Caco-2 (cell line): ENCODE data around the gene ZNF644. TPM values are rescaled to one million over a fixed set of nuclear protein-coding genes. Genes with fewer than 3 reads are reported as not detected.

ENCODE experiments used
- BruUV-seq: library from RNA; stranded (reverse); fragments of 400-500 nt; replicated peaks from 2 replicates; lab custom pipeline; 2021; lab: Mats Ljungman, UMichigan
- CTCF ChIA-PET: fragments of 300-600 bp; sonication (Branson Sonifier 250); formaldehyde crosslinking; loops from one replicate; lab custom pipeline; 2022; ENCODE audit warnings: antibody characterized with exemption; lab: Charles Lee
- POLR2A ChIA-PET: fragments of 300-600 bp; sonication (Branson Sonifier 250); formaldehyde crosslinking; loops from one replicate; lab custom pipeline; 2022; ENCODE audit warnings: antibody characterized with exemption; lab: Charles Lee
- DNase-seq, 2 experiments: peaks; one replicate each; pipeline versions ENCODE4 v3.0.0 to v3.0.0-alpha.2; 2020 to 2022
- H3K27me3 ChIP-seq: replicated peaks from 2 replicates; pipeline ENCODE4 v1.6.0; 2011; ENCODE audit warnings: low read length; ENCODE audit not compliant: control insufficient read depth, insufficient read depth
- H3K36me3 ChIP-seq: 2 replicates; pipeline ENCODE4 v1.5.1; 2011; ENCODE audit warnings: low read length; ENCODE audit not compliant: control insufficient read depth, insufficient read depth
- H3K4me1 ChIP-seq: fragments of 250-450 bp; sonication (Bioruptor Pico); 2 replicates; pipeline ENCODE4 v1.5.1; 2020; ENCODE audit warnings: mild to moderate bottlenecking
- H3K4me3 ChIP-seq: 2 replicates; pipeline ENCODE4 v1.5.1; 2011; ENCODE audit warnings: low read depth, mild to moderate bottlenecking, control low read depth, low read length
- H3K9me3 ChIP-seq: fragments of 250-450 bp; sonication (Bioruptor Pico); 2 replicates; pipeline ENCODE4 v1.5.1; 2020; ENCODE audit warnings: mild to moderate bottlenecking, moderate library complexity
- H3K27ac Mint-ChIP-seq: one replicate; pipeline ENCODE4 v1.8.0; 2022; ENCODE audit warnings: mixed read lengths; ENCODE audit not compliant: unreplicated experiment
- H3K27me3 Mint-ChIP-seq: one replicate; pipeline ENCODE4 v1.8.0; 2022; ENCODE audit warnings: mixed read lengths; ENCODE audit not compliant: insufficient read depth, unreplicated experiment
- H3K36me3 Mint-ChIP-seq: one replicate; pipeline ENCODE4 v1.8.0; 2022; ENCODE audit warnings: mild to moderate bottlenecking, mixed read lengths; ENCODE audit not compliant: insufficient read depth, unreplicated experiment
- H3K4me1 Mint-ChIP-seq: one replicate; pipeline ENCODE4 v1.8.0; 2022; ENCODE audit warnings: low read depth, mixed read lengths; ENCODE audit not compliant: unreplicated experiment
- H3K4me3 Mint-ChIP-seq: one replicate; pipeline ENCODE4 v1.8.0; 2022; ENCODE audit warnings: mild to moderate bottlenecking, moderate library complexity, mixed read lengths; ENCODE audit not compliant: unreplicated experiment
- H3K9me3 Mint-ChIP-seq: one replicate; pipeline ENCODE4 v1.8.0; 2022; ENCODE audit warnings: mixed read lengths; ENCODE audit not compliant: unreplicated experiment
- CTCF ChIP-seq, 2 experiments: fragments of 200-600 bp in 1 of 2; IDR thresholded peaks; 1 replicate in 1 of 2; 2 replicates in 1 of 2; pipeline versions ENCODE4 v1.5.1 to v1.8.0; 2011 to 2022; ENCODE audit warnings: antibody characterized with exemption in 1 of 2, control low read depth in 1 of 2, inconsistent platforms in 1 of 2, low read depth in 1 of 2, low read length in 1 of 2, mild to moderate bottlenecking in 1 of 2, moderate library complexity in 1 of 2; ENCODE audit not compliant: insufficient read depth in 1 of 2, severe bottlenecking in 1 of 2, unreplicated experiment in 1 of 2
- intact Hi-C: fragments of 100-400 bp; cut with micrococcal nuclease; formaldehyde crosslinking; loops from one replicate; pipeline ENCODE4 v1.10.0; 2022; ENCODE audit not compliant: unreplicated experiment
- total RNA-seq: library from RNA; stranded (reverse); gene quantifications from 2 replicates; pipeline ENCODE4 v1.2.3, GENCODE V29; 2022

Gene ZNF644
- total RNA-seq, 1 experiment from 2014 or later = 32.5 TPM

GRCh38 chr1:90989990-90990389 is 31.8 kb downstream of the ZNF644 start:
- H3K9me3 ChIP-seq = no peaks in the 10 kb centered on the region
- BruUV-seq = no TSS peak
- H3K4me1 Mint-ChIP-seq = peaks cover 3% of the 10 kb centered on the region
- H3K4me1 ChIP-seq = no peaks in the 10 kb centered on the region
- ChIA-PET POLR2A (no interaction called here), CTCF (no interaction called here)
- H3K4me3 Mint-ChIP-seq = no peak overlapping the region
- H3K36me3 ChIP-seq = no peaks in the 10 kb centered on the region
- H3K27me3 ChIP-seq = no peaks in the 10 kb centered on the region
- no peak for TF ChIP-seq CTCF (IDR thresholded peaks at IDR 0.05; ENCODE audit: insufficient read depth in 1 of 2, low read depth in 1 of 2, low read length in 1 of 2, severe bottlenecking in 1 of 2, unreplicated experiment in 1 of 2)
- intact Hi-C loops = no loop called here
- no peak overlapping the region for H3K27ac Mint-ChIP-seq
- H3K9me3 Mint-ChIP-seq = no peaks in the 10 kb centered on the region
- H3K36me3 Mint-ChIP-seq = peaks cover 13% of the 10 kb centered on the region
- H3K27me3 Mint-ChIP-seq = no peaks in the 10 kb centered on the region
- DNase-seq = no peak
- no peak overlapping the region for H3K4me3 ChIP-seq

- Histone ChIP-seq H3K4me1 (no peaks in the 10 kb centered on the region), H3K36me3 (no peaks in the 10 kb centered on the region), H3K9me3 (no peaks in the 10 kb centered on the region), H3K27me3 (no peaks in the 10 kb centered on the region), H3K4me3 (no peak overlapping the region)
- ChIA-PET CTCF (no interaction called here), POLR2A (no interaction called here)
- Mint-ChIP-seq H3K27ac (no peak overlapping the region), H3K36me3 (peaks cover 13% of the 10 kb centered on the region), H3K4me1 (no peaks in the 10 kb centered on the region), H3K9me3 (no peaks in the 10 kb centered on the region), H3K4me3 (no peak overlapping the region), H3K27me3 (no peaks in the 10 kb centered on the region)
- intact Hi-C loops = no loop called here
- DNase-seq = no peak
- no TSS peak for BruUV-seq
- no peak for TF ChIP-seq CTCF (IDR thresholded peaks at IDR 0.05; ENCODE audit: insufficient read depth in 1 of 2, low read depth in 1 of 2, low read length in 1 of 2, severe bottlenecking in 1 of 2, unreplicated experiment in 1 of 2)
These were observed 32.5 kb downstream of the ZNF644 start for GRCh38 chr1:90989302-90989701.

- H3K4me3 Mint-ChIP-seq = no peak overlapping the region
- peaks cover 13% of the 10 kb centered on the region for H3K36me3 Mint-ChIP-seq
- TF ChIP-seq CTCF (IDR thresholded peaks at IDR 0.05; ENCODE audit: insufficient read depth in 1 of 2, low read depth in 1 of 2, low read length in 1 of 2, severe bottlenecking in 1 of 2, unreplicated experiment in 1 of 2) = no peak
These were observed 34.0 kb downstream of the ZNF644 start for GRCh38 chr1:90987841-90988240.

More at GRCh38 chr1:90987841-90988240, 34.0 kb downstream of the ZNF644 start:
- ChIA-PET CTCF (no interaction called here), POLR2A (no interaction called here)
- no peaks in the 10 kb centered on the region for H3K27me3 Mint-ChIP-seq
- no peaks in the 10 kb centered on the region for H3K9me3 Mint-ChIP-seq
- H3K27me3 ChIP-seq = no peaks in the 10 kb centered on the region
- no peak for DNase-seq
- no peaks in the 10 kb centered on the region for H3K4me1 Mint-ChIP-seq
- H3K4me1 ChIP-seq = no peaks in the 10 kb centered on the region
- intact Hi-C loops = no loop called here
- no peaks in the 10 kb centered on the region for H3K36me3 ChIP-seq
- no peak overlapping the region for H3K4me3 ChIP-seq
- H3K9me3 ChIP-seq = no peaks in the 10 kb centered on the region
- BruUV-seq = no TSS peak
- no peak overlapping the region for H3K27ac Mint-ChIP-seq
